Heart right ventricle (tissue), 16 donors: ENCODE data around the gene CXCL16. TPM values are rescaled to one million over a fixed set of nuclear protein-coding genes. Genes with fewer than 3 reads are reported as not detected.

ENCODE experiments used
- ATAC-seq, 8 donors: fragments of 200-7000 bp; cut with Tn5 transposase; one replicate each; pipeline ENCODE4 v1.9.1; 2020; ENCODE audit warnings: mild to moderate bottlenecking in 8 of 8, moderate library complexity in 8 of 8, moderate number of reproducible peaks in 1 of 8
- DNase-seq, 2 donors: peaks; one replicate each; pipeline ENCODE4 v3.0.0-alpha.2; 2020
- H3K27ac ChIP-seq, 10 donors: fragments of 200-600 bp; sonication (generic) in 2 of 10; one replicate each; pipeline versions ENCODE4 v1.5.0 to v1.8.0; 2020 to 2022; ENCODE audit warnings: mild to moderate bottlenecking in 3 of 10
- H3K27me3 ChIP-seq, 7 donors: fragments of 200-600 bp; one replicate each; pipeline ENCODE4 v1.8.0; 2021 to 2022; ENCODE audit warnings: mild to moderate bottlenecking in 2 of 7
- H3K36me3 ChIP-seq, 9 donors: fragments of 200-600 bp; sonication (generic) in 1 of 9; one replicate each; pipeline versions ENCODE4 v1.5.0 to v1.8.0; 2020 to 2022; ENCODE audit warnings: mild to moderate bottlenecking in 2 of 9
- H3K4me1 ChIP-seq, 9 donors: fragments of 200-600 bp; sonication (generic) in 1 of 9; one replicate each; pipeline versions ENCODE4 v1.5.0 to v1.8.0; 2020 to 2022; ENCODE audit warnings: mild to moderate bottlenecking in 4 of 9
- H3K4me3 ChIP-seq, 10 donors: fragments of 200-600 bp; sonication (generic) in 2 of 10; one replicate each; pipeline versions ENCODE4 v1.5.0 to v1.8.0; 2020 to 2022; ENCODE audit warnings: mild to moderate bottlenecking in 7 of 10, moderate library complexity in 2 of 10
- H3K9me3 ChIP-seq, 11 donors: fragments of 200-600 bp in 10 of 11; sonication (generic) in 2 of 11; one replicate each; pipeline versions ENCODE4 v1.5.0 to v1.8.0; 2013 to 2022; ENCODE audit warnings: mild to moderate bottlenecking in 2 of 11, control low read depth in 1 of 11, moderate library complexity in 1 of 11
- WGBS, 2 donors: extraction: QIAGEN DNeasy Blood & Tissue Kit; methylation state at CpG; one replicate each; pipeline ENCODE4 v1.1.7; 2013; ENCODE audit warnings: inconsistent platforms in 1 of 2; 5-methylcytosine and 5-hydroxymethylcytosine counted together
- intact Hi-C, 10 donors: fragments of 100-400 bp; cut with DNase I; formaldehyde crosslinking; loops; one replicate each; pipeline versions ENCODE4 v1.11.1 to v1.14.2; 2022
- polyA plus RNA-seq, 2 donors: library from polyadenylated mRNA; stranded (reverse); fragments of 200-250 nt; gene quantifications; one replicate each; pipeline ENCODE4 v1.2.3, GENCODE V29; 2013
- total RNA-seq, 10 donors: library from RNA; stranded (reverse); fragmentation: NEBNext Ultra II Directional in 3 of 10; extraction: Animal tissue kit (Norgen Biotek cat#: 25700) in 3 of 10; gene quantifications; one replicate each; pipeline versions ENCODE4 v1.2.1 to v1.2.4, GENCODE V29; 2021 to 2023
- TF ChIP-seq, protein P1 (sequence below), 9 donors: fragments of 200-600 bp; sonication (generic) in 2 of 9; IDR thresholded peaks; one replicate each; pipeline versions ENCODE4 v1.5.0 to v1.8.0; 2021 to 2022; ENCODE audit warnings: antibody characterized with exemption in 9 of 9, mild to moderate bottlenecking in 5 of 9, moderate library complexity in 1 of 9
- donor health status: Arrhythmogenic right ventricular cardiomyopathy.
- donor health status: ischemic (EF 13 %, LVEDD 7.1; RV severe dilation, severe dysfunction).
- donor health status: healthy with polysubstance abuse.
- donor health status: DM: no; HTN: yes; CAD: no.
- donor health status: DM: no; HTN: no; CAD: no.
- donor health status: ischemic (EF 25% LVEDD 6.9; RV normal size, moderate dysfunction).
- donor health status: ischemic (EF 25% LVEDD 5.7; RV mildly dilated, moderate dysfunction).
- donor health status: healthy.
- donor health status: DM: yes; HTN: yes; CAD: no.
- donor health status: Ischemic cardiomyopathy.
- donor health status: ischemic (EF 35%, LVEDD 5.7; RV mildly dilated, moderate dysfunction).
- donor health status: nonischemic (EF 11% LVEDD 7.7; RV severe dilation, severe dysfunction).
- donor health status: DM: yes; HTN: yes; CAD: no.
- donor health status: PGD.
- donor health status: ischemic (EF 29% LVEDD 5.4; RV normal size, mild dysfunction).
- donor health status: nonischemic (EF 23%, LVEDD 6.1; RV moderate dilation, normal function).

The CXCL16 gene
- total and polyA plus RNA-seq, 12 donors, result 1.5 to 29.6 (median 3.7) TPM

DNA sequence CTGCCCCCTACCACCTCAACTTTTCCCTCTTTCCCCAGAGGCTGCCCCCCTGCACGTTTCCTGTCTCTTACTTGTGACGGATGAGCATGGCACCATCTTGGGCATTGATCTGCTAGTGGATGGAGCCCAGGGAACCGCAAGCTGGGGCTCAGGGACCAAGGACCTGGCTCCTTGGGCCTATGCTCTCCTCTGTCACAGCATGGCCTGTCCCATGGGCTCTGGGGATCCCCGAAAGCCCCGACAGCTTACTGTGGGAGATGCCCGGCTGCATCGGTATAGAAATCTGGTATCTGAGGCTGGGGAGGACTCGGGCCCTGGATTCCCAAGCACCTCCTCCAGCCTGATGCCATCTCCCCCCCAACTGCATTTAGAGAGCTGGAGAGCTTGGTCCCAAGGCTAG lies 1.8 kb upstream of the CXCL16 start:
- H3K27ac ChIP-seq, result no peak overlapping the region
- TF ChIP-seq, protein P1, sequence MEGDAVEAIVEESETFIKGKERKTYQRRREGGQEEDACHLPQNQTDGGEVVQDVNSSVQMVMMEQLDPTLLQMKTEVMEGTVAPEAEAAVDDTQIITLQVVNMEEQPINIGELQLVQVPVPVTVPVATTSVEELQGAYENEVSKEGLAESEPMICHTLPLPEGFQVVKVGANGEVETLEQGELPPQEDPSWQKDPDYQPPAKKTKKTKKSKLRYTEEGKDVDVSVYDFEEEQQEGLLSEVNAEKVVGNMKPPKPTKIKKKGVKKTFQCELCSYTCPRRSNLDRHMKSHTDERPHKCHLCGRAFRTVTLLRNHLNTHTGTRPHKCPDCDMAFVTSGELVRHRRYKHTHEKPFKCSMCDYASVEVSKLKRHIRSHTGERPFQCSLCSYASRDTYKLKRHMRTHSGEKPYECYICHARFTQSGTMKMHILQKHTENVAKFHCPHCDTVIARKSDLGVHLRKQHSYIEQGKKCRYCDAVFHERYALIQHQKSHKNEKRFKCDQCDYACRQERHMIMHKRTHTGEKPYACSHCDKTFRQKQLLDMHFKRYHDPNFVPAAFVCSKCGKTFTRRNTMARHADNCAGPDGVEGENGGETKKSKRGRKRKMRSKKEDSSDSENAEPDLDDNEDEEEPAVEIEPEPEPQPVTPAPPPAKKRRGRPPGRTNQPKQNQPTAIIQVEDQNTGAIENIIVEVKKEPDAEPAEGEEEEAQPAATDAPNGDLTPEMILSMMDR (IDR thresholded peaks at IDR 0.05), result no peak
- intact Hi-C loops, result loop anchor here in 2 of 10 donors (5.0 kb wide), 2 partner anchors 41 to 46 kb away; partner anchors contain the start of genes GLTPD2 (in 1 of the 2) and VMO1 (in 1 of the 2)
- H3K4me3 ChIP-seq, result no peak overlapping the region
- no peaks in the 10 kb centered on the region for H3K9me3 ChIP-seq
- H3K36me3 ChIP-seq, result no peaks in the 10 kb centered on the region
- H3K4me1 ChIP-seq, result peaks cover 2 to 40% (median 18%) of the 10 kb centered on the region in 9 donors
- ATAC-seq (no peak), DNase-seq (no peak)
- H3K27me3 ChIP-seq, result peaks cover 0 to 63% (median 23%) of the 10 kb centered on the region in 7 donors
- whole genome bisulfite sequencing, 2 donors, result 95 to 99% methylated on average over 8 of the region's 8 CpGs

- TF ChIP-seq, protein P1 (IDR thresholded peaks at IDR 0.05), result no peak
- peaks cover 0 to 53% (median 20%) of the 10 kb centered on the region in 7 donors for H3K27me3 ChIP-seq
- H3K9me3 ChIP-seq, result no peaks in the 10 kb centered on the region
- no peaks in the 10 kb centered on the region for H3K36me3 ChIP-seq
- DNase-seq, result no peak
- 93 to 95% methylated on average over 8 of the region's 8 CpGs for WGBS, 2 donors
- peak overlapping the region in 2 of 10 donors; percentile 50 to 87 for H3K4me3 ChIP-seq
- no peak for ATAC-seq
- intact Hi-C loops, result loop anchor here in 2 of 10 donors (5.0 kb wide), 2 partner anchors 42 to 47 kb away; partner anchors contain the start of genes GLTPD2 (in 1 of the 2) and VMO1 (in 1 of the 2)
- H3K4me1 ChIP-seq, result peaks cover 2 to 46% (median 18%) of the 10 kb centered on the region in 9 donors
- no peak overlapping the region for H3K27ac ChIP-seq
Observed at GRCh38 chr17:4740584-4740983, 856 bp upstream of the CXCL16 start.

DNA sequence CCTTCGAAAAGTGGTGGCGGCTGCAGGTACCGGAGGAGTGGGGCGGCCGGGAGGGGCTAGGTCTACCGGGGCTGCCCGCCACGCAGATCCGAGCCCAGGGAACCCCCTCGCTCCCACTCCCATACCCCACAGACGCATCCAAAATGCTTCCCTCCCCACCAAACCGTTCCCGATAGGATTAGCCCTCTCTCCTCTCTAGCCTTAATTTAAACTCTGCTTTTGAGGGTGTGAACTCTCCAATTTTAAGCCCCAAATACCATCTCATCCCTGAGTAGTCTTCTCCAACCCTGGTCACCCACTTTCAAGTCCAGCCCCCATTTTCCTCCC lies 260 bp upstream of the CXCL16 start:
- H3K9me3 ChIP-seq, result no peaks in the 10 kb centered on the region
- TF ChIP-seq, protein P1 (IDR thresholded peaks at IDR 0.05), result no peak
- peak overlapping the region in 6 of 10 donors; percentile 60 to 82 (median 74) for H3K27ac ChIP-seq
- peaks cover 0 to 4% (median 0%) of the 10 kb centered on the region in 9 donors for H3K36me3 ChIP-seq
- peak overlapping the region; percentile 50 to 95 (median 84) for H3K4me3 ChIP-seq
- intact Hi-C loops, result loop anchor here in 2 of 10 donors (5.0 kb wide), 2 partner anchors 42 to 47 kb away; partner anchors contain the start of genes GLTPD2 (in 1 of the 2) and VMO1 (in 1 of the 2)
- H3K27me3 ChIP-seq, result peaks cover 0 to 47% (median 14%) of the 10 kb centered on the region in 7 donors
- no peak for ATAC-seq
- no peak for DNase-seq
- 13 to 17% methylated on average over 13 of the region's 13 CpGs for WGBS, 2 donors
- peaks cover 2 to 44% (median 15%) of the 10 kb centered on the region in 9 donors for H3K4me1 ChIP-seq

- TF ChIP-seq, protein P1 (IDR thresholded peaks at IDR 0.05), result no peak
- peak overlapping the region; percentile 50 to 95 (median 84) for H3K4me3 ChIP-seq
- H3K27me3 ChIP-seq, result peaks cover 0 to 32% (median 0%) of the 10 kb centered on the region in 7 donors
- peak overlapping the region in 7 of 10 donors; percentile 1 to 82 (median 72) for H3K27ac ChIP-seq
- WGBS, 2 donors, result 20 to 24% methylated on average over 41 of the region's 41 CpGs
- peaks cover 2 to 57% (median 13%) of the 10 kb centered on the region in 9 donors for H3K4me1 ChIP-seq
- no peak for DNase-seq
- no peaks in the 10 kb centered on the region for H3K9me3 ChIP-seq
- ATAC-seq, result peak in 4 of 8 donors; percentile 7 to 23 (median 12)
- intact Hi-C loops, result loop anchor here in 6 of 10 donors (5.0 to 10.0 kb wide), 3 partner anchors 46 to 149 kb away; partner anchors contain the start of genes GLTPD2 (in 2 of the 6) and VMO1 (in 2 of the 6)
- peaks cover 0 to 20% (median 0%) of the 10 kb centered on the region in 9 donors for H3K36me3 ChIP-seq
Observed at GRCh38 chr17:4738136-4739121, 1.3 kb downstream of the CXCL16 start.
